Neural progenitor cell (in vitro differentiated cells): ENCODE measurements around the gene SIGLEC9. TPM values are rescaled to one million over a fixed set of nuclear protein-coding genes. Genes with fewer than 3 reads are reported as not detected.

Source experiments
- DNase-seq: peaks from one replicate; pipeline ENCODE4 v3.0.0-alpha.2; 2016; ENCODE audit warnings: low spot score
- H2AFZ ChIP-seq: fragments of 200-600 bp; sonication (generic); replicated peaks from 2 replicates; pipeline ENCODE4 v1.6.1; 2016; ENCODE audit warnings: antibody characterized with exemption
- H3F3A ChIP-seq: fragments of 200-600 bp; sonication (generic); 2 replicates; pipeline ENCODE4 v1.6.1; 2016; ENCODE audit warnings: antibody characterized with exemption, low read depth
- H3K27ac ChIP-seq: fragments of 200-600 bp; sonication (generic); 2 replicates; pipeline ENCODE4 v1.5.1; 2016; ENCODE audit warnings: mild to moderate bottlenecking
- H3K27me3 ChIP-seq: fragments of 200-600 bp; sonication (generic); 2 replicates; pipeline ENCODE4 v1.6.1; 2016; ENCODE audit warnings: mild to moderate bottlenecking, moderate library complexity
- H3K36me3 ChIP-seq: fragments of 200-600 bp; sonication (generic); 2 replicates; pipeline ENCODE4 v1.5.1; 2016
- H3K4me1 ChIP-seq: fragments of 200-600 bp; sonication (generic); 2 replicates; pipeline ENCODE4 v1.6.1; 2016; ENCODE audit warnings: mixed run types
- H3K4me2 ChIP-seq: fragments of 200-600 bp; sonication (generic); 2 replicates; pipeline ENCODE4 v1.6.1; 2016
- H3K4me3 ChIP-seq: fragments of 200-600 bp; sonication (generic); 2 replicates; pipeline ENCODE4 v1.5.1; 2016
- H3K79me2 ChIP-seq: fragments of 200-600 bp; sonication (generic); 2 replicates; pipeline ENCODE4 v1.6.1; 2016; ENCODE audit warnings: low read depth
- H3K9ac ChIP-seq: fragments of 200-600 bp; sonication (generic); 2 replicates; pipeline ENCODE4 v1.6.1; 2016
- H3K9me3 ChIP-seq: fragments of 200-600 bp; sonication (generic); 2 replicates; pipeline ENCODE4 v1.5.1; 2016; ENCODE audit warnings: low read depth
- H4K20me1 ChIP-seq: fragments of 200-600 bp; sonication (generic); 2 replicates; pipeline ENCODE4 v1.6.1; 2016; ENCODE audit warnings: low read depth
- H3K27ac Mint-ChIP-seq: 3 replicates; pipeline ENCODE4 v1.8.0; 2021; ENCODE audit warnings: mixed read lengths
- H3K27me3 Mint-ChIP-seq: 2 replicates; pipeline ENCODE4 v1.8.0; 2022; ENCODE audit warnings: low read depth, mild to moderate bottlenecking, inconsistent platforms, moderate library complexity, mixed read lengths; ENCODE audit not compliant: insufficient read depth
- H3K36me3 Mint-ChIP-seq: 3 replicates; pipeline ENCODE4 v1.8.0; 2021; ENCODE audit warnings: mixed read lengths
- H3K4me1 Mint-ChIP-seq: 3 replicates; pipeline ENCODE4 v1.8.0; 2021; ENCODE audit warnings: mixed read lengths
- H3K4me3 Mint-ChIP-seq: 3 replicates; pipeline ENCODE4 v1.8.0; 2021; ENCODE audit warnings: mild to moderate bottlenecking, moderate library complexity, mixed read lengths
- H3K9me3 Mint-ChIP-seq: 3 replicates; pipeline ENCODE4 v1.8.0; 2020; ENCODE audit warnings: mixed read lengths
- EZH2 ChIP-seq: fragments of 200-600 bp; sonication (generic); IDR thresholded peaks from 2 replicates; pipeline ENCODE4 v1.6.1; 2017; ENCODE audit warnings: antibody characterized with exemption, mild to moderate bottlenecking, moderate library complexity
- EZH2phosphoT487 ChIP-seq: fragments of 200-600 bp; sonication (generic); IDR thresholded peaks from 2 replicates; pipeline ENCODE4 v1.6.1; 2017; ENCODE audit warnings: antibody characterized with exemption
- total RNA-seq: library from RNA; depleted of rRNA; stranded (reverse); fragments of >200 nt; gene quantifications from 2 replicates; pipeline ENCODE4 v1.2.3, GENCODE V29; 2015; ENCODE audit warnings: low replicate concordance
- TF ChIP-seq, protein P1 (sequence below): fragments of 200-600 bp; sonication (generic); IDR thresholded peaks from 2 replicates; pipeline ENCODE4 v1.5.1; 2017; ENCODE audit warnings: antibody characterized with exemption, mild to moderate bottlenecking

Gene SIGLEC9
- total RNA-seq, 1 donor from 2014 or later = not detected

DNA sequence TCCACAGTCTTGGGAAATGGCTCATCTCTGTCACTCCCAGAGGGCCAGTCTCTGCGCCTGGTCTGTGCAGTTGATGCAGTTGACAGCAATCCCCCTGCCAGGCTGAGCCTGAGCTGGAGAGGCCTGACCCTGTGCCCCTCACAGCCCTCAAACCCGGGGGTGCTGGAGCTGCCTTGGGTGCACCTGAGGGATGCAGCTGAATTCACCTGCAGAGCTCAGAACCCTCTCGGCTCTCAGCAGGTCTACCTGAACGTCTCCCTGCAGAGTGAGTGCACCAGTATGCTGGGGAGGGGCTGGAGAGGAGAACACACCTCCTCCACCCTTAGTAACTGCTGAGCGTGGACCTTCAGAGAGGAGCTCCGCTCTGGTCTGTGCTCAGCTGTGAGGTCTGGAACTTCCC, 2.3 kb downstream of the SIGLEC9 start:
- Histone ChIP-seq H3K4me2 (no peak overlapping the region), H3K9me3 (no peaks in the 10 kb centered on the region), H4K20me1 (no peaks in the 10 kb centered on the region), H3K79me2 (no peaks in the 10 kb centered on the region), H3K4me1 (no peaks in the 10 kb centered on the region), H3K9ac (peak overlapping the region; percentile 0), H3K36me3 (no peaks in the 10 kb centered on the region), H3F3A (no peaks in the 10 kb centered on the region), H2AFZ (no peak overlapping the region), H3K4me3 (no peak overlapping the region), H3K27ac (no peak overlapping the region), H3K27me3 (no peaks in the 10 kb centered on the region)
- TF ChIP-seq, protein P1, sequence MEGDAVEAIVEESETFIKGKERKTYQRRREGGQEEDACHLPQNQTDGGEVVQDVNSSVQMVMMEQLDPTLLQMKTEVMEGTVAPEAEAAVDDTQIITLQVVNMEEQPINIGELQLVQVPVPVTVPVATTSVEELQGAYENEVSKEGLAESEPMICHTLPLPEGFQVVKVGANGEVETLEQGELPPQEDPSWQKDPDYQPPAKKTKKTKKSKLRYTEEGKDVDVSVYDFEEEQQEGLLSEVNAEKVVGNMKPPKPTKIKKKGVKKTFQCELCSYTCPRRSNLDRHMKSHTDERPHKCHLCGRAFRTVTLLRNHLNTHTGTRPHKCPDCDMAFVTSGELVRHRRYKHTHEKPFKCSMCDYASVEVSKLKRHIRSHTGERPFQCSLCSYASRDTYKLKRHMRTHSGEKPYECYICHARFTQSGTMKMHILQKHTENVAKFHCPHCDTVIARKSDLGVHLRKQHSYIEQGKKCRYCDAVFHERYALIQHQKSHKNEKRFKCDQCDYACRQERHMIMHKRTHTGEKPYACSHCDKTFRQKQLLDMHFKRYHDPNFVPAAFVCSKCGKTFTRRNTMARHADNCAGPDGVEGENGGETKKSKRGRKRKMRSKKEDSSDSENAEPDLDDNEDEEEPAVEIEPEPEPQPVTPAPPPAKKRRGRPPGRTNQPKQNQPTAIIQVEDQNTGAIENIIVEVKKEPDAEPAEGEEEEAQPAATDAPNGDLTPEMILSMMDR = no peak
- TF ChIP-seq EZH2phosphoT487 = no peak
- TF ChIP-seq EZH2 = no peak
- Mint-ChIP-seq H3K27me3 (peaks cover 7% of the 10 kb centered on the region), H3K27ac (no peak overlapping the region), H3K36me3 (no peaks in the 10 kb centered on the region), H3K4me1 (peaks cover under 1% of the 10 kb centered on the region), H3K4me3 (no peak overlapping the region), H3K9me3 (no peaks in the 10 kb centered on the region)
- no peak for DNase-seq

DNA sequence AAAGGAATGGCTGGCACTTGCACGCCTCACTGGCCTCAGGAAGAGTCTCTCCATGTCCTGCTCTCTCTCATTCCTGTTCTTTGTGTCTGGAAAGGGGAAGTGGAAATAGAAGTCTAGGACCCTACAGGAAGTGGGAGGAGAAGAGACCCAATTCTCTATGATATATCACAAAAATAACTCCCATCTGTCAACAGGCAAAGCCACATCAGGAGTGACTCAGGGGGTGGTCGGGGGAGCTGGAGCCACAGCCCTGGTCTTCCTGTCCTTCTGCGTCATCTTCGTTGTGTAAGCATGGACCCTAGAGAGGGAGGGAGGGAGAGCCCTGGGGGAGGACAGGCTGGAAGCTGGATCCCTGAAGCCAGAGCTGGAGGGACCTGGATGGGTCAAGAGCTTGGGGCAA, 3.0 kb downstream of the SIGLEC9 start:
- H3K79me2 ChIP-seq = no peaks in the 10 kb centered on the region
- H3K27me3 Mint-ChIP-seq = peaks cover 6% of the 10 kb centered on the region
- TF ChIP-seq, protein P1 = no peak
- TF ChIP-seq EZH2 (no peak), EZH2phosphoT487 (no peak)
- no peak overlapping the region for H3K4me2 ChIP-seq
- peaks cover 3% of the 10 kb centered on the region for H3K4me1 Mint-ChIP-seq
- H3K36me3 Mint-ChIP-seq = no peaks in the 10 kb centered on the region
- no peak overlapping the region for H3K4me3 Mint-ChIP-seq
- H3F3A ChIP-seq = no peaks in the 10 kb centered on the region
- H4K20me1 ChIP-seq = no peaks in the 10 kb centered on the region
- no peak overlapping the region for H3K4me3 ChIP-seq
- no peak overlapping the region for H2AFZ ChIP-seq
- H3K9ac ChIP-seq = no peak overlapping the region
- H3K36me3 ChIP-seq = no peaks in the 10 kb centered on the region
- H3K9me3 Mint-ChIP-seq = no peaks in the 10 kb centered on the region
- H3K4me1 ChIP-seq = no peaks in the 10 kb centered on the region
- H3K27ac ChIP-seq = no peak overlapping the region
- H3K27me3 ChIP-seq = no peaks in the 10 kb centered on the region
- no peaks in the 10 kb centered on the region for H3K9me3 ChIP-seq
- no peak overlapping the region for H3K27ac Mint-ChIP-seq
- DNase-seq = no peak

DNA sequence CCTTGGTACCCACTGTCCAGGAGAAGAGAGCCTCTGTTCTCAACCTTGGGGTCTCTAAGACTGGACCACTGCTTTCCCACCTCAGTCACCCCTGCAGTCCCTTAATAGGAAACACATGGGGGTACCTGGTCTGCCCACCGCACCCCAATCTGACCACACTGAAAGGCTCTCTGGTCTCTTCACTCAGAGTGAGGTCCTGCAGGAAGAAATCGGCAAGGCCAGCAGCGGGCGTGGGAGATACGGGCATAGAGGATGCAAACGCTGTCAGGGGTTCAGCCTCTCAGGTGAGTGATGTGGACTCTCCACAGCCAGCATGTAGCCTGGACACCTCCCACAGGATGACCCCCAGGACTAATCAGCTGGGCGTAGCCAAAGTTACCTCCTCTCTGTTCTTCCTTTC, 3.5 kb downstream of the SIGLEC9 start:
- Mint-ChIP-seq H3K4me3 (no peak overlapping the region), H3K4me1 (peaks cover 3% of the 10 kb centered on the region), H3K36me3 (no peaks in the 10 kb centered on the region), H3K9me3 (no peaks in the 10 kb centered on the region), H3K27ac (no peak overlapping the region), H3K27me3 (peaks cover 6% of the 10 kb centered on the region)
- H3K27me3 ChIP-seq = no peaks in the 10 kb centered on the region
- DNase-seq = no peak
- H3K79me2 ChIP-seq = no peaks in the 10 kb centered on the region
- H3K4me3 ChIP-seq = no peak overlapping the region
- TF ChIP-seq, protein P1 = no peak
- no peak for TF ChIP-seq EZH2
- no peak for TF ChIP-seq EZH2phosphoT487
- H2AFZ ChIP-seq = no peak overlapping the region
- H3K4me2 ChIP-seq = no peak overlapping the region
- no peaks in the 10 kb centered on the region for H4K20me1 ChIP-seq
- H3K36me3 ChIP-seq = no peaks in the 10 kb centered on the region
- no peaks in the 10 kb centered on the region for H3K4me1 ChIP-seq
- no peak overlapping the region for H3K27ac ChIP-seq
- H3F3A ChIP-seq = no peaks in the 10 kb centered on the region
- H3K9me3 ChIP-seq = no peaks in the 10 kb centered on the region
- H3K9ac ChIP-seq = no peak overlapping the region
